GM18868 (cell line): ENCODE data around the gene PLXND1.

Experiments used
- ATAC-seq: cut with Tn5 transposase; IDR thresholded peaks from one replicate; pipeline ENCODE4 v1.9.1; 2021; ENCODE audit warnings: mild to moderate bottlenecking, moderate library complexity; ENCODE audit not compliant: unreplicated experiment

PLXND1 gene

GRCh38 chr3:129602730-129603560 is 3.5 kb downstream of the PLXND1 start:
- no peak for ATAC-seq

GRCh38 chr3:129602309-129602708 is 4.2 kb downstream of the PLXND1 start:
- ATAC-seq = no peak

GRCh38 chr3:129601713-129602112 is 4.8 kb downstream of the PLXND1 start:
- no peak for ATAC-seq

- no peak for ATAC-seq
Measured at GRCh38 chr3:129600348-129600747, 6.1 kb downstream of the PLXND1 start.

- no peak for ATAC-seq
Measured at GRCh38 chr3:129599607-129600006, 6.9 kb downstream of the PLXND1 start.

- no peak for ATAC-seq
Measured at GRCh38 chr3:129599073-129599472, 7.4 kb downstream of the PLXND1 start.

- ATAC-seq = no peak
Measured at GRCh38 chr3:129598484-129598883, 8.0 kb downstream of the PLXND1 start.

- ATAC-seq = no peak
Measured at GRCh38 chr3:129598000-129598381, 8.5 kb downstream of the PLXND1 start.

- no peak for ATAC-seq
Measured at GRCh38 chr3:129597087-129597999, 9.1 kb downstream of the PLXND1 start.

GRCh38 chr3:129596194-129597086 is 10.0 kb downstream of the PLXND1 start:
- no peak for ATAC-seq

GRCh38 chr3:129595544-129596193 is 10.8 kb downstream of the PLXND1 start:
- ATAC-seq = no peak

GRCh38 chr3:129594907-129595390 is 11.5 kb downstream of the PLXND1 start:
- ATAC-seq = no peak

- ATAC-seq = no peak
Measured at GRCh38 chr3:129594409-129594808, 12.1 kb downstream of the PLXND1 start.

GRCh38 chr3:129593595-129594339 is 12.7 kb downstream of the PLXND1 start:
- ATAC-seq = no peak

- ATAC-seq = no peak
Measured at GRCh38 chr3:129593230-129593594, 13.3 kb downstream of the PLXND1 start.

- no peak for ATAC-seq
Measured at GRCh38 chr3:129592381-129593131, 13.9 kb downstream of the PLXND1 start.

GRCh38 chr3:129591932-129592331 is 14.5 kb downstream of the PLXND1 start:
- ATAC-seq = no peak

GRCh38 chr3:129590215-129590614 is 16.3 kb downstream of the PLXND1 start:
- ATAC-seq = no peak
